ENCODE data around the gene GPHA2.

The GPHA2 gene

DNA sequence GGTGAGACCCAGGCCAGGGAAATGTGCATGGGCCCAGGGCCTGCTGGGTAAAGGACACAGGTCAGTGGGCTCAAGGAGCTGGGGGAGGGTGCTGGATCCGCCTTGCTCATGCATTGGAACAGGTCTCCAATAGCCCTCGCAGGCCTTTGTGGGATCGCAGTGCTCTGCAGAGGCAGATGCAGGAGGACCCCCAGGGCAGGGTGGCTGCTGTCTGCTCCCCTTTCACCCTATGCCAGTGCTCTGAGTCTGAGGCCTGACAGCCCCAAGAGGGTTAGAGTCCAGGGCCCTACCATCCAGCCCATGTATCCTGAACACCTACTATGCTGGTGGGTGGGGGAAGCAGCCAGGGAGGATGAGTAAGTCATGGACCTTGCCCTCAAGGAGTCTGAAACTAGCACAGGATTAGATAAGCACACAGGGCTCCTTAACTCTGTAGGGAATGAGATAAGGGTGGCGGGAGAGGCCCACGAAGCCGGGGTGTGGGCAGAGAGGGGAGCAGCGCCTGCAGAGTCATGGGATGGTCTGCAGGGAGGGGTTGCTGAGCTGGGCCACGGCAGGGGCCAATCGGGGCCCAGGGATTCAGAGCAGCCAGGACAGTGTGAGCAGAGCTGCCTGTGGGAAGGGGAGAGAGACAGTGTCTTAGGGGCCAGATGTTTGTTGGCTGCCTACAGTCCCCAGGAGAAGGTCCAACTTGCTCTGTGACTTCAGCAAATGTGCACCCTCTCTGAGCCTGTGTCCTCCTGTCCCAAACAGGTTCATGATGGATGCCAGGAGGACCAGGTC, 46.8 kb downstream of the GPHA2 start:
- DNase-seq = no peak

DNA sequence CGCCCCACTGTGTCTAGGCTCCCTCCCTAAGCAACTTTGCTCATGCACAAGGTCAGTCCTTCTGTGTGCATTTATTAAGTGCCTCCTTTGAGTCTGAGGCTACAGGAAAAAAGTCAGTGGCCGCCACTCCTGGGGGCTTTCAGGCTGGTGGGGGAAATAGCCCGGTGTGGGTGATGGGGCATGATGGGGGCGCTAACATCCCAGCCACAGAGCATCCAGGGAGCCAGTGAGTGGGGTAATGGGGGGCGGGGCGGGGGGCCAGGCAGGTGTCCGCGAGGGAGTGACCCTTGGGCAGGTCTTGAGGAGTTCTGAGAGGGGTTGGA, 47.3 kb downstream of the GPHA2 start:
- no peak for DNase-seq

DNA sequence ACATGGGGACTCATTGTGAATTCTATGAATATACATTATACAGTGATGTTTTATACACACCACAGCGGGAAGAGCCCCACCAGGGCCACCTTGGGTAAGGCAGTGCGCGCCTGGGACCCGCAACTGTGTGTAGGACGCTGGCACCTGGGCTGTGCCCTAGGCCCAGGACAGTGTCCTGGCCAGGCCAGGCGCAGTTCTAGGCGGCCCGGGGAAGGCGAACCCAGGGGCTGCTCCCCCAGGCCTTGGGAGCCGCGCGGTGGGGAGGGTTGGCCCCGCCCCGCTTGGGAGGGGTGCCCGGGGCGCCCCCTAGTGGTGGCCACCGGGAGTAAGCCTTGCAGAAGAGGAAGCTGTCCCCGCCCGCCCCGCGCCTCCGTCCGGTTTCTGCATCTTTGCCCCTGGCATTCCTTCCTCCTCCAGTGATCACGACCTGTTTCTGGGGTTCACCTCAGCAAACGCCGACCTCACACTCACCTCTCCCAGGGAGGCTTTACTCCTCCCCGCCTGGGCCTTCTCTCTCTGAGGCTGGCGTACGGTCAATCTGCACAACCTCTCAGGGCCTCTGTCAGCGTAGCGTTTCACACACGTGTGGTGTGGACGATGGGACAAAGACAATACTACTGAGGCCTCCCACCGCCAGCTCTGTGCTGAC, 47.8 kb downstream of the GPHA2 start:
- peak; percentile 11 for DNase-seq

DNA sequence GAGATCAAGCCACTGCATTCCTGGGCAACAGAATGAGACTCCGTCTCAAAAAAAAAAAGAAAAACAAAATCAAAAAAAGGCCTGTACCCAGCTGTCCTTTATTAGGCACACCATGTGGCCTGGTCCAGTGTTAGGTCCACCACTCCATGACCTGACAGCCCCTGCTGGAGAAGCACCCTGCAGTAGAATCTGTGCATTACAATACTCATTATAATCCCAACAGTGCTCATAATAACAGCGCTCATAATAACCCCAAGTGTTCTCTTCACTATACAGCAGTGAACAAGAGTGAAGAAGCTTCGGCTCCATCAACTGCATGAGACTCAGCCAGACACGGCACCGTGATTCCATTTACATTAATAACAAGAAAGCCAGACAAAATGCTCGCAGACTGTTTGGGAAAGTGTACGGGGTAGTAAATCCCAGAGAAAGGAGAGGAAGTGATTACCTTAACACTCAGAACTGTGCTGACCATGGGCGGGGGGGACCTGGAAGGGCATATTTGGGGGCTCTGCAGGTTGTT, 48.4 kb downstream of the GPHA2 start:
- DNase-seq = no peak

DNA sequence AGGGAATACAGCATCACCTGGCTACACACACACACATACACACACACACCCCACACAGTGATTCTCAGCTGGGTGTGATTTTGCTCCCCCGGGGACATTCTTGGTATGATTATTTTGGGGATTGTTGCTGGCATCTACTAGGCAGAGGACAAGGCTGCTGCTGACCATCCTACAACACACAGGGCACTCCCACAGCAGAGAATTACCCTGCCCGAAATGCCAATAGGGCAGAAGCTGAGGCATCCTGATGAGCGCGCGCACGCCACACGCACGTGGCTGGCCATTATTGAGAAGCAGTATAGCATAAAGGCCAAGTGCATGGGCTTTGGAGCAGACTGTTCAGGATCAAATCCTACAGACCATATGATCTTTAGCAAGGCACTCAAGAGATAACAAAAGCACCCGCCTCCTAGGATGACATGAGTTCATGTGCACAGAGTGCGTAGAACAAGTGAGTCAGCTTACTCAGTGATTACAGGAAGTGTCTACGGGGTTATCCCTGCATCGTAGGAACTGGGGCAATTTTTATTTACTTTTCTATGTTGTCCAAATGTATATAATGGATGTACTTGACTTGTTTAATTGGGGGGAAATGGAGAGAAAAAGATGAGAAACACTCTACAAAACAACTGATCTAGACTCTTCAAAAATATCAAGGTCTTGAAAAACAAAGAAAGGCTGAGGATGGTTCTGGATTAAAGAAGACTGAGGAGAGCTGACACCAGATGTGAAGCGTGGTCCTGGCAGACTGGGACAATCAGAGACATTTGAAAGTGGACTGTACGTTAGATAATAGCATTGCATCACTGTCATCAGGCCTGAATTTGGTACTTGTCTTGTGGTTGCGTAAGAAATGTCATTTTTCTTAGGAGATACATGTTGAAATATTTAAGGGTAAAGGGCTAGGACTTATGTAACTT, 50.1 kb downstream of the GPHA2 start:
- DNase-seq = peak; percentile 39
